ENCODE data around the gene CST2.
"Not testable (repeated sequence)": the region's sequence is repeated elsewhere in the genome, so short reads cannot be mapped to it uniquely, and the experiment has no call there.

GRCh38 chr20:23860771-23861170 lies 34.2 kb upstream of the CST2 start:
- not testable (repeated sequence) for TF ChIP-seq CTCF (conservative IDR thresholded peaks at IDR 0.05; ENCODE audit: low read depth in 2 of 2); EZH2phosphoT487 (IDR thresholded peaks at IDR 0.05; ENCODE audit: unreplicated experiment); NANOG (IDR thresholded peaks at IDR 0.05; ENCODE audit: borderline replicate concordance); REST (IDR thresholded peaks at IDR 0.05; ENCODE audit: unreplicated experiment); POLR2AphosphoS5 (IDR thresholded peaks at IDR 0.05; ENCODE audit: low read depth); EZH2 (IDR thresholded peaks at IDR 0.05; ENCODE audit: low read depth, unreplicated experiment); ETS1 (IDR thresholded peaks at IDR 0.05); CREB1 (CRISPR knock-in tag; IDR thresholded peaks at IDR 0.05; ENCODE audit: low read depth); ZNF462 (CRISPR knock-in tag; IDR thresholded peaks at IDR 0.05); JUNB (IDR thresholded peaks at IDR 0.05; ENCODE audit: unreplicated experiment); ZNF114 (CRISPR knock-in tag; IDR thresholded peaks at IDR 0.05)
